Activated CD8-positive, alpha-beta memory T cell treated with anti-CD3 and anti-CD28 coated beads for 36 hours (primary cell): Measurements from ENCODE around the gene AXL. TPM values are rescaled to one million over a fixed set of nuclear protein-coding genes. Genes with fewer than 3 reads are reported as not detected.

Experiments used
- CTCF ChIA-PET: fragments of 350-600 bp; sonication (Branson Sonifier 250); formaldehyde crosslinking; loops from one replicate; lab custom pipeline; 2021; ENCODE audit warnings: antibody characterized with exemption; lab: Charles Lee
- POLR2A ChIA-PET: fragments of 350-600 bp; sonication (Branson Sonifier 250); formaldehyde crosslinking; loops from one replicate; lab custom pipeline; 2021; ENCODE audit warnings: antibody characterized with exemption; lab: Charles Lee
- total RNA-seq, 2 experiments: library from RNA; stranded (reverse); gene quantifications; one replicate each; pipeline ENCODE4 v1.2.3, GENCODE V29; 2021

Gene AXL
- total RNA-seq, 2 experiments from 2014 or later = 0.08 to 0.21 TPM

GRCh38 chr19:41204338-41204737 lies 14.7 kb upstream of the AXL start:
- CTCF ChIA-PET = interaction anchor here (0.6 to 5.0 kb wide), 27 partner anchors 11 to 1075 kb away, joined by 3 to 67 read pairs (median 4); partner anchors contain the start of genes CYP2S1 and HNRNPUL1
- POLR2A ChIA-PET = interaction anchor here (0.7 to 1.7 kb wide), 5 partner anchors 58 to 162 kb away, joined by 6 to 19 read pairs (median 16); no protein-coding TSS in a partner anchor

DNA sequence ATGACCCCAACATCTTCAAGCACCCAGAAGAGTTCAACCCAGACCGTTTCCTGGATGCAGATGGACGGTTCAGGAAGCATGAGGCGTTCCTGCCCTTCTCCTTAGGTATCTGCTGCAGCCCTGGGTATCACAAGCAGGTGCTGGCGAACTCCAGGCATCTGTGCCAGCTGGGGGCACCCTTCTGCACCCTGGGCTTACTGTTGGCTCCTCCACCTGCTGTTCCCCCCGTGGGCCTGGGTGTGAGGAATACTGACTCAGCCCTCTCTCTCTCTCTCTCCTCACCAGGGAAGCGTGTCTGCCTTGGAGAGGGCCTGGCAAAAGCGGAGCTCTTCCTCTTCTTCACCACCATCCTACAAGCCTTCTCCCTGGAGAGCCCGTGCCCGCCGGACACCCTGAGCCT lies 13.0 kb upstream of the AXL start:
- ChIA-PET POLR2A (no interaction called here), CTCF (interaction anchor here (5.0 kb wide), 1 partner anchor 55 kb away, joined by 67 read pairs; the partner anchor contains the start of gene HNRNPUL1)

GRCh38 chr19:41206456-41206855 lies 12.6 kb upstream of the AXL start:
- CTCF ChIA-PET = interaction anchor here (5.0 kb wide), 1 partner anchor 55 kb away, joined by 67 read pairs; the partner anchor contains the start of gene HNRNPUL1
- POLR2A ChIA-PET = no interaction called here

DNA sequence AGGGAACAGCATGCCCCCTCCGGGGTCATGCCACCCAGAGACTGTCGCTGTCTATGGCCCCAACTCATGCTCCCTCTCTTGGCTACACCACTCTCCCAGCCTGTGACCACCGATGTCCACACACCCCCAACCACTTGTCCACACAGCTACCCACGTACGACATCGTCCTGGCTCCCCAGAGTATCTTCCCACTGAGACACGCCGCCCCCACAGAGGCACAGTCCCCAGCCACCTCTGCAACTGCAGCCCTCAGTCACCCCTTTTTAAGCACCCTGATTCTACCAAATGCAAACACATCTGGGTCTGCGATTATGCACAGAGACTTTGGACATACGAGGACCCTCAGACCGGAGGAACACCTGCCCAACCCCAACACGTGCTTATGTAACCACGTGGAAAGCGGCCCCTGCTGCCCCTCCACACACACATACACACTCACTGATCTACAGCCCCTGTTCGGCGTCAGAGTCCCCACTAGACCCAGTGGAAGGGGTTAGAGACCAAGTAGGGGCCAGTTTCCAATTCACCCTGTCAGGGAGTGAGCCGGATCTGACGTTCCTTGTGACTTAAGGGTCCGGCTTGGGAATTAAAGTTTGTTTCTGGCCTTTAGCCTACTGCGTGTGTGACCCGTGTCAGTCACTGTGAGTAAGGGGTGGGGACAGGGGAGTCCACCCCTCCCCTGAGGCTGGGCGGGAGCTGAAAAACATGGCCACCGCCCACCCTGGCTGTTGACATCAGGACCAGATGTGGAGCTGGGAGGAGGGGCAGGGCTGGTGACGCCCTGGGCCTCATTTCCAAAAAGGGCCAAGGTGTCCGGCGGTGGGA lies 11.9 kb upstream of the AXL start:
- CTCF ChIA-PET = interaction anchor here (1.0 kb wide), 1 partner anchor 55 kb away, joined by 7 read pairs; no protein-coding TSS in a partner anchor
- POLR2A ChIA-PET = no interaction called here

GRCh38 chr19:41214161-41214560 lies 4.9 kb upstream of the AXL start:
- ChIA-PET CTCF (interaction anchor here (1.3 kb wide), 1 partner anchor 10 kb away, joined by 3 read pairs; no protein-coding TSS in a partner anchor), POLR2A (no interaction called here)

DNA sequence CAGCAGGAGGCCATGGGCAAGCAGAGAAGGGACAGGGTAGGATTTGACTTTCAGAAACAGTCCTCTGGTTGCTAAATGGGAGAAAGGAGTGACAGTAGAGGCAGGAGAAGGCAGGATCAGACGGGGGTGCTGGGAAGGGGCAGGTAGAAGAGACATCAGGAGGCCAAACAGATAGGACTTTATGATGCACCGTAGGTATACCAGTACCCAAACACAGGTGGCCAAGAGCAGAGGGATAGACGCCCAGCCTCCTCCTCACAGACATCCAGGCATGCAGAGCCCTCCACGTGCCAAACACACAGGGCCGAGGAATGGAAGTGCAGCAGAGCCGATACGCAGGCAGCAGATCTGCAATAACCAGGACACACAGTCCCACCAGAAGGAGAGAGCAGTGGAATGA lies 1.3 kb upstream of the AXL start:
- POLR2A ChIA-PET = interaction anchor here (0.6 kb wide), 1 partner anchor 131 kb away, joined by 6 read pairs; no protein-coding TSS in a partner anchor
- CTCF ChIA-PET = no interaction called here

- ChIA-PET CTCF (interaction anchor here (0.6 kb wide), 1 partner anchor 85 kb away, joined by 3 read pairs; no protein-coding TSS in a partner anchor), POLR2A (no interaction called here)
Observed at GRCh38 chr19:41218249-41218614, 791 bp upstream of the AXL start.

GRCh38 chr19:41219924-41220567 lies 1.0 kb downstream of the AXL start:
- POLR2A ChIA-PET = no interaction called here

DNA sequence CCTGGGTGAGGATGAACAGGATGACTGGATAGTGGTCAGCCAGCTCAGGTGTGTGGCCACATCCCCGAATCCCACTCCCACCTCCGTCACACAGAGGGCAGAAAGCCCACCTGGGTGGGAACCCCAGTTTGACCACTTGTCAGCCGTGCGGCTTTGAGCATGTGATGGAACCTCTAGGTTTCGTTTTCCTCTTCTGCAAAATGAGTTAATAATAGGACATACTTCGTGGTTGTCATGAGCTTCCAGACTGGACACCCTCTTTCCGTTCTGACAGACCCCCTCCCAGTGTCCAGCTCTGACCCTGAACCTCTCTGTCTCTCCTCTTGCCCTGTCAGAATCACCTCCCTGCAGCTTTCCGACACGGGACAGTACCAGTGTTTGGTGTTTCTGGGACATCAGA lies 1.8 kb downstream of the AXL start:
- CTCF ChIA-PET = interaction anchor here (0.6 to 1.7 kb wide), 3 partner anchors 16 to 1126 kb away, joined by 4 read pairs; no protein-coding TSS in a partner anchor
- POLR2A ChIA-PET = no interaction called here

More at GRCh38 chr19:41219924-41220567, 1.0 kb downstream of the AXL start:
- CTCF ChIA-PET = interaction anchor here (1.1 to 1.7 kb wide), 2 partner anchors 15 to 17 kb away, joined by 4 read pairs; no protein-coding TSS in a partner anchor

- POLR2A ChIA-PET = no interaction called here
- CTCF ChIA-PET = interaction anchor here (0.6 to 1.1 kb wide), 2 partner anchors 15 to 1125 kb away, joined by 4 read pairs; no protein-coding TSS in a partner anchor
Observed at GRCh38 chr19:41221514-41222205, 2.6 kb downstream of the AXL start.

GRCh38 chr19:41222240-41222639 lies 3.2 kb downstream of the AXL start:
- ChIA-PET POLR2A (no interaction called here), CTCF (no interaction called here)

- CTCF ChIA-PET = interaction anchor here (0.9 to 1.6 kb wide), 2 partner anchors 19 to 340 kb away, joined by 3 to 4 read pairs; no protein-coding TSS in a partner anchor
Observed at GRCh38 chr19:41223431-41224234, 4.6 kb downstream of the AXL start.

DNA sequence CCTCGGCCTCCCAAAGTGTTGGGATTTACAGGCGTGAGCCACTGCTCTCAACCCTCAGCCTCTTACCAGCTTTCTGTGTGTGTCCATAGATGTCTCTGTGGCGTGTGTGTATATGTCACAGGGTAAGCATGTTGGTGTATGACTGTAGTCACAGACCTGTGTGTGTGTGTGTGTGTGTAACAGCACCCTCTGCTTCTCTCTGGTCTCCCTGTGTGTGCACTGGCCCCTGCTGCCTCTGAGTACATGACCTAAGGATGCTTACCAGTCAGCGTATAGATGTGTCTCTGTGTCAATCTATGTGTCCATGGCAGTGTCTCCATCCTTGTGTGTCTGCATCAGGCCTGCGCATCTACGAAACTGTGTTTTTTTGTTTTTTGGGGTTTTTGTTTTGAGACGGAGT lies 5.6 kb downstream of the AXL start:
- CTCF ChIA-PET = interaction anchor here (0.9 to 1.9 kb wide), 4 partner anchors 20 to 339 kb away, joined by 3 to 5 read pairs (median 4); no protein-coding TSS in a partner anchor

More at GRCh38 chr19:41223431-41224234, 4.6 kb downstream of the AXL start:
- POLR2A ChIA-PET = no interaction called here

DNA sequence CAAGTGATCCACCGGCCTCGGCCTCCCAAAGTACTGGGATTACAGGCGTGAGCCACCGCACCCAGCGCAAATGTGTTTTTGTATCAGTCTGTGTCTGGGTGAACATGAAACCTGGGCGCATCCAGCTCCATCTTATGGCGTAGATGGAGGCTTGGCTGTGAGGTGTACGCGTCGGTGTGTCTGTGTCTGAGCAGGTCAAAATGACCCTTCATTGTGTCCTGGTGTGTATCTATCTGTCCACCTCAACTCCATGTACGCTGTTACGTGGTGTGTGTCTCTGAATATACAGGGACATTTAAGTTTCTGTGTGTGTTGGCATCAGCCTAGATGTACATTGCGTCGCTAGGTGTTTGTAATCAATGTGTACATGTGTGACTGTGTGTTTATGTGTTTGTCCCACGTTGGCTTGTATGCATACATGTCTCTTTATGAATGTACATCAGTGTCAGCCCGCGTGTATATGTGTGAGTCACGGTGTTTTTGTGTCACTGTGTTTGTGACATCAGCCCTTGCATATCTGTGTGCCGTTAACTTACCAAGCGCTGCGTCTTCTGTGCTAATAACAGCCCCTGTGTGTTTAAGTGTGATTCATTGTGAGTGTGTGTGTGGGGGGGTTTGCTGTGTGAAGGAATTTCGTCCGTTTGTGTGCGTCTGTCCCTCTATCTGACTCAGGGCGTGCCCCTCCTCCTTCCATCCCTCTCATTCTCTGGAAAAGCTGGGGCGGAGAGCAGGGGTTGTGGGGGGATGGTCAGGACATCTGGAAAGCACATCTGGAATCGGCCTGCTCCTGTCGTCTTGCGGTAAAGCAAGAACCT lies 6.4 kb downstream of the AXL start:
- CTCF ChIA-PET = interaction anchor here (1.0 to 1.9 kb wide), 4 partner anchors 22 to 338 kb away, joined by 3 to 5 read pairs (median 4); partner anchors contain the start of gene HNRNPUL1

More for the DNA sequence above, 5.6 kb downstream of the AXL start:
- POLR2A ChIA-PET = no interaction called here

DNA sequence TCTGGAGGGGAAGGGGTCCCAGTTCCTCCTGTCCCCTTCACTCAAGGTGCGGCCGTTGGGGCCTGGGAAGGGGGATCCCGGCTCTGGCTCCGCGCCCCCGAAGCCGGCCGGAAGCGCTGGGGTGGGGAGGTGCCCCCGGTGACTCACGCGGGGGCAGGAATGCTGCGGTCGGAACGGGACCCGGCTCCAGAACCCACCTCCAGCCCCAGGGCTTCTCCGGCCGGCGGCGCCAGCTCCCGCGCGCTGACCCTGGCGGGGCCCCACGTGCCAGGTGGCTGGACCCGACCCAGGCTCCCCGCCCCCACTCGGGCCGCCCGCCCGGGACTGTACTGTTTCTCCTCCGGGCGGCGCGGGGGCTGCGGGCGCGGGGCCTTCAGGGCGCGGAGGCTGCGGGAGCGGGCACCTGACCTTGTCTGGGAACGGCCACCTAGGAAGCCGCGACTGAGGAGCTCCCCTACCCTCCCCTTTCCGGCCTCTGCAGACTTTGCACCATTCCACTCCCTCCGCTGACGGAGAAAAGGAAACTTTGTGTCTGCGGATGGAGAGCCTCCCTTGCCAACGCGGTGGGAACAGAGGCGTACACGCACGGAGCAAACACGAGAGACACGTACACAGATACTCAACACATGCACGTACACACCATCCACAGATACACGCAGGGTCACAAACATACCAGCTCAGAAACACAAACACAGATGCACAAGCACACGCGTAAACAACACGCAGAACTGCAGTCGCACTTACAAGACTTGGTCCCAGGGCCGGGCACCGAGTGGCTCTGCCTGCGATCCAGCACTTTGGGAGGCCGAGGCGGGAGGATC lies 7.2 kb downstream of the AXL start:
- ChIA-PET CTCF (interaction anchor here (0.6 to 1.9 kb wide), 3 partner anchors 22 to 105 kb away, joined by 3 to 5 read pairs (median 5); partner anchors contain the start of gene HNRNPUL1), POLR2A (interaction anchor here (1.1 to 1.5 kb wide), 2 partner anchors 38 to 82 kb away, joined by 3 to 10 read pairs; partner anchors contain the start of gene HNRNPUL1)

More for the DNA sequence above, 6.4 kb downstream of the AXL start:
- POLR2A ChIA-PET = interaction anchor here (1.1 to 1.5 kb wide), 2 partner anchors 38 to 83 kb away, joined by 3 to 10 read pairs; partner anchors contain the start of gene HNRNPUL1
